Loucy (cell line): ENCODE data around the gene FCHO1.

Experiments
- CTCF ChIP-seq: fragments of 200-600 bp; sonication (generic); conservative IDR thresholded peaks from 2 replicates; pipeline ENCODE4 v1.5.1; 2014; ENCODE audit warnings: mild to moderate bottlenecking, antibody characterized with exemption, low read length
- EZH2phosphoT487 ChIP-seq: fragments of 200-600 bp; IDR thresholded peaks from 2 replicates; pipeline ENCODE4 v1.6.1; 2018; ENCODE audit warnings: antibody characterized with exemption, mild to moderate bottlenecking, moderate library complexity, borderline replicate concordance

DNA sequence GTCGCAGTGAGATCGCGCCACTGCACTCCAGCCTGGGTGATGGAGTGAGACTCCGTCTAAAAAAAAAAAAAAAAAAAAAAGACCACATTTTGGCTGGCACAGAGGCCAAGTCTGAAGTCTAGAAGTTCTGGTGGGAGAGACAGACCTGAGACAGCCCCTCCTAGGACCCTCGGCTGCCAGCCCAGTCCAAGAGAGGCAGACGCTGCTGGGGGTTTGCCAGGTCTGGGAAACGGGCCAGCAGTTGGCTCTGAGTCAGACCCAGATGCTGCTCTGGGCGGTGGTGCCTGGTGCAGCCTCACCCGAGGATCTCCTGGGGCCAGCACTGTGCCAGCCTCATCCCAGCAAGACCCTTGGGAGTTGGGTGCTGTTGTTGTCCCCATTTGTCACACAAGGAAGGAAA lies 5.8 kb downstream of the FCHO1 start:
- no peak for TF ChIP-seq CTCF
- TF ChIP-seq EZH2phosphoT487, result no peak
